Spleen (tissue), 7 donors: Measurements from ENCODE around the gene EPAS1.

ENCODE experiments used
- CTCF ChIP-seq, 11 experiments: fragments of 200-600 bp in 7 of 11; fragments of 450-650 bp in 4 of 11; sonication (generic) in 4 of 11; IDR thresholded peaks in 8 of 11; conservative IDR thresholded peaks in 3 of 11; 1 replicate in 7 of 11; 2 replicates in 4 of 11; pipeline versions ENCODE4 v1.4.0 to v1.8.0; 2016 to 2021; ENCODE audit warnings: antibody characterized with exemption in 11 of 11, inconsistent platforms in 4 of 11, mild to moderate bottlenecking in 1 of 11
- POLR2A ChIP-seq, 3 donors: fragments of 450-650 bp; IDR thresholded peaks; one replicate each; pipeline ENCODE4 v1.5.1; 2017; ENCODE audit warnings: antibody characterized with exemption in 3 of 3, mild to moderate bottlenecking in 1 of 3
- donor health status: DM: no; HTN: no; CAD: no; lungs with moderate emphysema.
- donor health status: DM: no; HTN: no; CAD: no.
- donor health status: DM: no; HTN: no; CAD: no.

- peak in 5 of 11 experiments; percentile 8 to 27 (median 16) for TF ChIP-seq CTCF (IDR thresholded peaks at IDR 0.05 in 8 of 11, conservative IDR thresholded peaks at IDR 0.05 in 3 of 11)
- TF ChIP-seq POLR2A (IDR thresholded peaks at IDR 0.05): no peak
Observed at GRCh38 chr2:46275995-46276394, 21.2 kb upstream of the EPAS1 start.
